ENCODE measurements around the gene EPHA5. TPM values are rescaled to one million over a fixed set of nuclear protein-coding genes. Genes with fewer than 3 reads are reported as not detected.

The EPHA5 gene
- total and polyA plus RNA-seq, 7 donors, result 0.01 to 0.06 (median 0.01) TPM; not detected in 4

DNA sequence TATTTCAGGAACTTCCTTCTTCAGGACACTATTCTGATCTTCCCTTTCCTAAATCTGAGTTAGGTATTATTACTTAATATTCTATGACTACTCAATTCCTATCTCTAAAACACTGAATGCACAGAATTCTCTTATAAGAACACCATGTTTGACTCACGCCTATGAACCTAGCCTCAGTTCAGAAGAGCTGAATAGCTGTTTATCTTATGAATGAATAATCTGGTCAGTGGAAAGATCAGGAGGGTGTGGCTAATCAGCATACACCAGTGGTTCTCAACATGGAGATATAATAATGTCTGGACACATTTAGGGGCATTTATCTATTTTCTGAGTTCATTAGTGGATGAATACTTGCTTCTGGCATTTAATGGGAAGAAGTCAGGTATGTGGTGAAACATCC, 24.2 kb downstream of the EPHA5 start:
- Histone ChIP-seq H3K4me3 (no peak overlapping the region), H3K27ac (no peak overlapping the region), H3K36me3 (ENCODE audit: insufficient read depth in 1 of 2, low read depth in 1 of 2) (no peaks in the 10 kb centered on the region), H3K4me1 (no peaks in the 10 kb centered on the region), H3K9me3 (no peaks in the 10 kb centered on the region), H3K27me3 (ENCODE audit: insufficient read depth in 3 of 3, low read length in 2 of 3) (no peaks in the 10 kb centered on the region)
- ATAC-seq (no peak), DNase-seq (no peak)
- intact Hi-C loops (cut with DNase I), result no loop called here
- TF ChIP-seq, protein P1, sequence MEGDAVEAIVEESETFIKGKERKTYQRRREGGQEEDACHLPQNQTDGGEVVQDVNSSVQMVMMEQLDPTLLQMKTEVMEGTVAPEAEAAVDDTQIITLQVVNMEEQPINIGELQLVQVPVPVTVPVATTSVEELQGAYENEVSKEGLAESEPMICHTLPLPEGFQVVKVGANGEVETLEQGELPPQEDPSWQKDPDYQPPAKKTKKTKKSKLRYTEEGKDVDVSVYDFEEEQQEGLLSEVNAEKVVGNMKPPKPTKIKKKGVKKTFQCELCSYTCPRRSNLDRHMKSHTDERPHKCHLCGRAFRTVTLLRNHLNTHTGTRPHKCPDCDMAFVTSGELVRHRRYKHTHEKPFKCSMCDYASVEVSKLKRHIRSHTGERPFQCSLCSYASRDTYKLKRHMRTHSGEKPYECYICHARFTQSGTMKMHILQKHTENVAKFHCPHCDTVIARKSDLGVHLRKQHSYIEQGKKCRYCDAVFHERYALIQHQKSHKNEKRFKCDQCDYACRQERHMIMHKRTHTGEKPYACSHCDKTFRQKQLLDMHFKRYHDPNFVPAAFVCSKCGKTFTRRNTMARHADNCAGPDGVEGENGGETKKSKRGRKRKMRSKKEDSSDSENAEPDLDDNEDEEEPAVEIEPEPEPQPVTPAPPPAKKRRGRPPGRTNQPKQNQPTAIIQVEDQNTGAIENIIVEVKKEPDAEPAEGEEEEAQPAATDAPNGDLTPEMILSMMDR (IDR thresholded peaks at IDR 0.05), result no peak
- whole genome bisulfite sequencing, 3 donors, result 88 to 98% (median 93%) methylated on average over 1 of the region's 1 CpG

DNA sequence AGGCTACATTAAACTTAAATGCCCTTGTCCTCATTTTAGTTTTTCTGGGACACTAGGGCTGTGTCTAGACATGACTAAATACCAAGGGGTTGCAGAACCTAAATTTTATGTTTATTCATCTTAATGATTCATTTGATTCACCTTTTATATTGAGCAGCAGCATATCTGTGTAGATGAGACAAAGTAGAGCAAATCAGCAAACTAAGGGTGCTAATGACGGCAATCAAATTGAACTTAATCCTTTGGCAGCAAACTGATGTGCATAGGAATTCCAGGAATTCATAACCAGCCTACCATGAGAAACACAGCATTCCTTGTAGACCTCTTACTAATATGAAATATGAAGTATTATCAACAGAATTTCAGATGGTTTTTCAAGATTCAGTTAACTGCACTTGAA, 25.1 kb downstream of the EPHA5 start:
- Histone ChIP-seq H3K4me1 (no peaks in the 10 kb centered on the region), H3K9me3 (no peaks in the 10 kb centered on the region), H3K36me3 (ENCODE audit: insufficient read depth in 1 of 2, low read depth in 1 of 2) (no peaks in the 10 kb centered on the region), H3K27ac (no peak overlapping the region), H3K4me3 (no peak overlapping the region), H3K27me3 (ENCODE audit: insufficient read depth in 3 of 3, low read length in 2 of 3) (no peaks in the 10 kb centered on the region)
- TF ChIP-seq, protein P1 (IDR thresholded peaks at IDR 0.05), result no peak
- DNase-seq (no peak), ATAC-seq (no peak)
- intact Hi-C loops (cut with DNase I), result no loop called here
- 23 to 40% (median 25%) methylated on average over 1 of the region's 1 CpG for WGBS, 3 donors

DNA sequence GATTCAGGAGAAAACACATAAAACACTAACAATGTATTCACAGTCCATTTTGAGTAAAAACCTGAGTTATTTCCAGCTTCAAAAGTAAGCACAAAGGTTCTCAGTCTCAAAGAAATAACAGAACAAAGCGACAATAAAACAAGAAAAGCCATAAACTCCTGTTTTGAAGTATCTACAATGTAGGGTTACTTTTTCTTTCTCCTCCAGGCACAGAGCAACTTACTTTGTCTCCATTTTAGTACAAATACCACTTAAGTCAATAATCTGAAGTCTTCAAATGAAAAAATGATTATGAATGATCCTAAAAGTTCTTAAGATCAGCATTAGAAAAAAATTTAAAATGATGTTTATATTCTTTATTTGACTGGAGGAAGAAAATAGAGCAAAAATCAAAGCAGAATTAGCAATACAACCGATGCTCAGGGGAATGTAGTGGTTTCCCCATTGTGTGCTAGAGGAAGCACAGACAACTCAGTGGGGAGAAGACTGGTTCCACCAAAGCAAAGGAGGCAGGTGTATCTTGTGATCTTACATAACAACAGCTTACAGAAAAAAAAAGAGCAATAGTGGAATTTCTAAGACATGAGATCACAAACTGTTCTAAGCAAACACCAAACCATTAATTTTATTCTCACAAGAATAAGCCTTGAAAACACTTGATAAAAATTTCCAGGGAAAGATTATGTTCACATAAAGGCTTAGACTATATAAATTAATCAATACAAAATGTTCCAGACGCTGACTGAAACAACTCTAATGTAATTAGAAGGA, 35.1 kb downstream of the EPHA5 start:
- no peaks in the 10 kb centered on the region for H3K9me3 ChIP-seq
- TF ChIP-seq, protein P1 (IDR thresholded peaks at IDR 0.05), result no peak
- WGBS, 3 donors, result 47 to 65% (median 53%) methylated on average over 3 of the region's 3 CpGs
- intact Hi-C loops (cut with DNase I), result no loop called here
- no peak for DNase-seq
- no peaks in the 10 kb centered on the region for H3K4me1 ChIP-seq
- H3K36me3 ChIP-seq (ENCODE audit: insufficient read depth in 1 of 2, low read depth in 1 of 2), result no peaks in the 10 kb centered on the region
- no peak for ATAC-seq
- no peaks in the 10 kb centered on the region for H3K27me3 ChIP-seq (ENCODE audit: insufficient read depth in 3 of 3, low read length in 2 of 3)
- no peak overlapping the region for H3K27ac ChIP-seq
- H3K4me3 ChIP-seq, result no peak overlapping the region

DNA sequence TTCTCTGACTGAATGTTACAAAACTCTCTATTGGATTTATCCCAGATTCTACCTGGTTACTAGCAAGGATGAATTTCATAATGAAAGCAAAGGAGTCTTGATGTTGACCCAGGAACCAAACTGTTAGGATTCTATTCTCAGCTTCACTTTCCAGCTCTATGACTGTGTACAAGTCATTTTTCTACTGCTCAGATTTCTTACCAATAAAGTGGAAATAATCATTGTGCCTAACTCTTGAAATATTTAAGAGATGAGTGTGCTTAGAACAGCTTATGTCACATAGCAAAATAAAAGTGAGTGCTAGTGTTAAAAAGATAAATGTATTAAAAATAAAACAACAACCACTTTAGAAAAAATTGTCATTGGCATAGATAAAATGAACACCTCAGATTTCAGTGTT, 45.6 kb downstream of the EPHA5 start:
- Histone ChIP-seq H3K4me3 (no peak overlapping the region), H3K27ac (no peak overlapping the region), H3K27me3 (ENCODE audit: insufficient read depth in 3 of 3, low read length in 2 of 3) (no peaks in the 10 kb centered on the region), H3K9me3 (no peaks in the 10 kb centered on the region), H3K4me1 (no peaks in the 10 kb centered on the region), H3K36me3 (ENCODE audit: insufficient read depth in 1 of 2, low read depth in 1 of 2) (no peaks in the 10 kb centered on the region)
- TF ChIP-seq, protein P1 (IDR thresholded peaks at IDR 0.05), result no peak
- intact Hi-C loops (cut with DNase I), result no loop called here
- ATAC-seq (no peak), DNase-seq (no peak)

DNA sequence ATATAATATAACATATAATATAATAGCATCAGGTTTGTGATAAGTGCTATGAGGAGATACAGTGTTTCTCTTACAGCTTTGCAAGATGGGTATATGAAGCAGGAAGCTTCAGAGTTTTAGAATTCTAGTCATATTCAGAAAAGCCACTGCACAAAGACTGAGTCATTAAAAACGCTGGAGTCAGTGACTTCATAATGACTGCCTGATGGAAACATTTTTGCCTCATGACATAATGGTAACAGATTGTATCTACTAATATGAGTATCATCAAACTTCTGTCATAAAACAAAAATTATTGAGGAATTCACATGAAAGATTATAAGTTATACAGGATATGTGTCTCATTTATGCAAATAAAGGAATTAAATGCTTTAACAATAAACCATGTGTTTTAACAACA, 46.8 kb downstream of the EPHA5 start:
- no peak overlapping the region for H3K27ac ChIP-seq
- ATAC-seq, result no peak
- H3K36me3 ChIP-seq (ENCODE audit: insufficient read depth in 1 of 2, low read depth in 1 of 2), result no peaks in the 10 kb centered on the region
- WGBS, 3 donors, result 13 to 15% (median 14%) methylated on average over 1 of the region's 1 CpG
- no peak overlapping the region for H3K4me3 ChIP-seq
- no peaks in the 10 kb centered on the region for H3K27me3 ChIP-seq (ENCODE audit: insufficient read depth in 3 of 3, low read length in 2 of 3)
- no peaks in the 10 kb centered on the region for H3K4me1 ChIP-seq
- H3K9me3 ChIP-seq, result no peaks in the 10 kb centered on the region
- TF ChIP-seq, protein P1 (IDR thresholded peaks at IDR 0.05), result no peak
- DNase-seq, result no peak
- intact Hi-C loops (cut with DNase I), result no loop called here

All from psoas muscle (tissue), 8 donors.